ENCODE results near the gene RAB32. TPM values are rescaled to one million over a fixed set of nuclear protein-coding genes. Genes with fewer than 3 reads are reported as not detected.

Gene RAB32
- total and polyA plus RNA-seq, 3 experiments from 2014 or later: 0.51 to 0.53 TPM; not detected in 1

DNA sequence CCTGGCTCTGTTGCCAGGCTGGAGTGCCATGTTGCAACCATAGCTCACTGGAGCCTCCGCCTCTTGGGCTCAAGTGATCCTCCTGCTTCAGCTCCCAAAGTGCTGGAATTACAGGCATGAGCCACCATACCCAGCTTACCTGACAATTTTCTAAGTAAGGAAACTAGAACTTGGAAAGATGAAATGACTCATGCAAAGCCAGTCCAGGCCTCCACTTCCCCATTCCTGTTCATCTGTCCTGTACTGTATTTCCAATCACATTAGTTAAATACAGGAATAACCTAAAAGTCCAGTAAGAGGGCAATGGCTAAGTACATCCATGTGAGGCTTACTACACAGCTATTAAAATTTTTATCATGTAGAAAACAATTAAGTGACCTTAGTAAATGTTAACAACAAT is 46.9 kb downstream of the RAB32 start:
- Histone ChIP-seq H3K9me3 (ENCODE audit: low read length) (no peaks in the 10 kb centered on the region), H3K4me1 (ENCODE audit: insufficient read depth, low read length) (no peaks in the 10 kb centered on the region), H3K27ac (ENCODE audit: low read depth, low read length) (no peak overlapping the region), H3K4me3 (ENCODE audit: low read length) (no peak overlapping the region), H3K36me3 (ENCODE audit: insufficient read depth, low read length) (no peaks in the 10 kb centered on the region), H3K27me3 (ENCODE audit: insufficient read depth, low read length, poor library complexity, severe bottlenecking) (no peaks in the 10 kb centered on the region)
- H3K36me3 Mint-ChIP-seq: no peaks in the 10 kb centered on the region
- CTCF ChIA-PET: no interaction called here
- DNase-seq: no peak
- no peaks in the 10 kb centered on the region for H3K27me3 Mint-ChIP-seq
- H3K4me1 Mint-ChIP-seq: no peaks in the 10 kb centered on the region
- H3K27ac Mint-ChIP-seq: no peak overlapping the region
- H3K9me3 Mint-ChIP-seq: no peaks in the 10 kb centered on the region
- POLR2A ChIA-PET: no interaction called here
- no peak overlapping the region for H3K4me3 Mint-ChIP-seq

DNA sequence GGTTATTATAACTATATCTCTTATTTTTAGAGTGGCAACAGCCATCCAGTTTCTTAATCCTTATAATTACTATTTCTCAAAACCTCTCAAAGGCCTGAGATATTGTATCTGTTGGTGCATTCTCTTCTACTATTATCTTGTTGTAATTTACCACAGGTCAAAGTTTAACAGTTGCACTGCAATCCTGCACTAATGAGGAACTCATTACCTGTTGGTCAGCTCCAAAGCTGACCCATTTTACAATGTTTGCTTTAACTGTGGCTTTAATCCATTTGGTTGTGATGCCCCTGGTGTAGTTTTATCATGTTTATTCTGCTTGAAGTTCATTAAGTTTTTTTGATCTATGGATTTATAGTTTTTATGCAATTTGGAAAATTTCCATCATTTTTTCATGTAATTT is 48.8 kb downstream of the RAB32 start:
- H3K36me3 ChIP-seq (ENCODE audit: insufficient read depth, low read length): no peaks in the 10 kb centered on the region
- H3K4me1 ChIP-seq (ENCODE audit: insufficient read depth, low read length): no peaks in the 10 kb centered on the region
- Mint-ChIP-seq H3K27ac (no peak overlapping the region), H3K4me1 (no peaks in the 10 kb centered on the region), H3K4me3 (no peak overlapping the region), H3K9me3 (no peaks in the 10 kb centered on the region), H3K36me3 (no peaks in the 10 kb centered on the region), H3K27me3 (no peaks in the 10 kb centered on the region)
- CTCF ChIA-PET: no interaction called here
- H3K4me3 ChIP-seq (ENCODE audit: low read length): no peak overlapping the region
- H3K27ac ChIP-seq (ENCODE audit: low read depth, low read length): no peak overlapping the region
- POLR2A ChIA-PET: no interaction called here
- DNase-seq: no peak
- H3K9me3 ChIP-seq (ENCODE audit: low read length): no peaks in the 10 kb centered on the region
- H3K27me3 ChIP-seq (ENCODE audit: insufficient read depth, low read length, poor library complexity, severe bottlenecking): no peaks in the 10 kb centered on the region

DNA sequence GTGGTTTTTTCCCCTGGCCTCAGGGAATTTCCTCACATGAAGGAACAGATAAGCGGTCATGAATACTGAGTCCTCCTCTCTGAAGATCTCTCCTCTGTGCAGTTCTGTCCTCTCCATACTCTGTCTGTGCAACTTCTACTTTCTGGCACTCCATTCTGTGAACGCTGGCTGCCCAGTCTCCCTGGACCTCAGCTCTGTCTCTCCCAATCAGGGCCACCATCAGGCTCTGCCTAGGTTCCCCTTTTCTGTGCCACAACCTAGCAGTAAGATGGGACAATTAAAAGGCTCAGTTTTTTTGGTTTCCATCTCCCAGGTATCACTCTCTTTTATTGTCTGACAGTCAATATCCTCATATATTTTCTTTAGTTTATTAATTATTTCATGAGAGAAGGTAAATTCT is 50.4 kb downstream of the RAB32 start:
- Histone ChIP-seq H3K36me3 (ENCODE audit: insufficient read depth, low read length) (no peaks in the 10 kb centered on the region), H3K27me3 (ENCODE audit: insufficient read depth, low read length, poor library complexity, severe bottlenecking) (no peaks in the 10 kb centered on the region), H3K27ac (ENCODE audit: low read depth, low read length) (no peak overlapping the region), H3K4me1 (ENCODE audit: insufficient read depth, low read length) (no peaks in the 10 kb centered on the region), H3K4me3 (ENCODE audit: low read length) (no peak overlapping the region), H3K9me3 (ENCODE audit: low read length) (no peaks in the 10 kb centered on the region)
- DNase-seq: no peak
- ChIA-PET CTCF (no interaction called here), POLR2A (no interaction called here)
- Mint-ChIP-seq H3K9me3 (no peaks in the 10 kb centered on the region), H3K4me1 (peaks cover 0 to 2% (median under 1%) of the 10 kb centered on the region in 3 donors), H3K27ac (no peak overlapping the region), H3K36me3 (no peaks in the 10 kb centered on the region), H3K4me3 (no peak overlapping the region), H3K27me3 (peaks cover 0 to 2% of the 10 kb centered on the region in 2 donors)

DNA sequence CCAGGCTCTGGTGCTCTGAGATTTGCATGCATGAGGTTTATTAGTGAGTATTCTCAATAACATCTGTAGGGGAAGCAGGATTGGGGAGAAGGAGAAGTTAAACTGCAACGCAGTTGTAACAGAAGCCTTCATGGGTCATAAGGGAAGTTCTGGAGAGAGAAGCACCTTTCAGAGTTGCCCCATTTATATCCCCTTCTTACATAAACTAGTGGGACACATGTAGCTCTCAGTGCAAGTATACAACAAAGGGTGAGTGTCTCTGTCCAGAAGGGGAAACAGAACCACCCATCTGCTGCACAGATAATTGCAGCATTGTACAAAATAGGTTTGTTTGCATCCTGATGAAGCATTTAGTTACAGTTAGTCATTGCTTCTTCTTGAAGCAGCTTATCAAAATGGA is 50.9 kb downstream of the RAB32 start:
- peaks cover under 1 to 7% of the 10 kb centered on the region in 2 donors for H3K27me3 Mint-ChIP-seq
- H3K27ac Mint-ChIP-seq: no peak overlapping the region
- no peak overlapping the region for H3K4me3 ChIP-seq (ENCODE audit: low read length)
- H3K27me3 ChIP-seq (ENCODE audit: insufficient read depth, low read length, poor library complexity, severe bottlenecking): no peaks in the 10 kb centered on the region
- CTCF ChIA-PET: no interaction called here
- no peaks in the 10 kb centered on the region for H3K9me3 ChIP-seq (ENCODE audit: low read length)
- H3K4me1 ChIP-seq (ENCODE audit: insufficient read depth, low read length): no peaks in the 10 kb centered on the region
- no peak overlapping the region for H3K27ac ChIP-seq (ENCODE audit: low read depth, low read length)
- no peak overlapping the region for H3K4me3 Mint-ChIP-seq
- no peaks in the 10 kb centered on the region for H3K36me3 Mint-ChIP-seq
- H3K36me3 ChIP-seq (ENCODE audit: insufficient read depth, low read length): no peaks in the 10 kb centered on the region
- no peak for DNase-seq
- peaks cover 0 to 5% (median 4%) of the 10 kb centered on the region in 3 donors for H3K4me1 Mint-ChIP-seq
- POLR2A ChIA-PET: no interaction called here
- no peaks in the 10 kb centered on the region for H3K9me3 Mint-ChIP-seq

DNA sequence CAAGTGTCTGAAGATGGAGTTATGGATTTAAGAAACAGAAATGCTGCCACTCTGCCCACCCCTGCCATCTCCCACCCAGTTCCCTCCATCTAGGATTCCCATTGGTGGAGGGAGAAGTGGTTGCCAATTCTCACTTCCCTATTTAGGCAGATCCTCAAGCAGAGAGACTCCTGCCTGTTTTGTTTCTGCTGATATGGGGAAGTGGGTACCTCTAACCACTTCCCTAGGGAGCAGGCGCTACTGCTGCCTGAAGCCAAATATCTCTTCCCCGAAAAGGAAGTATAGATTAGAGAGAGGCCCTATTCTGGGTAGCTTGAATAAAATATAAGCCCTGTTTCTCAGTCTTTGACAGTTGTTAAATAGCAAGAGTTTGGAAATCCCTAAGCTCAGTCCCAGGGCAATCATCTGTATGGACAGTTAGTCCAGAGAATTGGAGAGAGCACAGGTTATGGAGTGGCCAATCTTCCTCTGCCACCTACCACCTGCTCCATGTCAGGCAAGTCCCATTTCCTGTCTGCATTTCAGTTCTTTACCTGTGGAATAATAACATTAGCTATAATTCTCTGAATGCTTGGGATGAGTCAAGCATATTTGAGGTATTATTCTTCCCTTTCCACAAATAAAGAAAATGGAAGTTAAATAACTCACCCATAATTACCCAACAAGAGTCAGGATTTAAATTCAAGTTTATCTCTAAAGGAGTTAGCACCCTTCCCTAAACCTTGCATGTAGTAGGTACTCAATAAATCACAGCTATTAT is 52.5 kb downstream of the RAB32 start:
- Mint-ChIP-seq H3K4me3 (no peak overlapping the region), H3K27me3 (peaks cover 2 to 10% of the 10 kb centered on the region in 2 donors), H3K4me1 (peaks cover 0 to 5% (median 4%) of the 10 kb centered on the region in 3 donors), H3K27ac (no peak overlapping the region), H3K9me3 (no peaks in the 10 kb centered on the region), H3K36me3 (no peaks in the 10 kb centered on the region)
- POLR2A ChIA-PET: no interaction called here
- Histone ChIP-seq H3K27ac (ENCODE audit: low read depth, low read length) (no peak overlapping the region), H3K9me3 (ENCODE audit: low read length) (no peaks in the 10 kb centered on the region), H3K4me1 (ENCODE audit: insufficient read depth, low read length) (no peaks in the 10 kb centered on the region), H3K36me3 (ENCODE audit: insufficient read depth, low read length) (no peaks in the 10 kb centered on the region), H3K27me3 (ENCODE audit: insufficient read depth, low read length, poor library complexity, severe bottlenecking) (no peaks in the 10 kb centered on the region), H3K4me3 (ENCODE audit: low read length) (no peak overlapping the region)
- CTCF ChIA-PET: no interaction called here
- no peak for DNase-seq

DNA sequence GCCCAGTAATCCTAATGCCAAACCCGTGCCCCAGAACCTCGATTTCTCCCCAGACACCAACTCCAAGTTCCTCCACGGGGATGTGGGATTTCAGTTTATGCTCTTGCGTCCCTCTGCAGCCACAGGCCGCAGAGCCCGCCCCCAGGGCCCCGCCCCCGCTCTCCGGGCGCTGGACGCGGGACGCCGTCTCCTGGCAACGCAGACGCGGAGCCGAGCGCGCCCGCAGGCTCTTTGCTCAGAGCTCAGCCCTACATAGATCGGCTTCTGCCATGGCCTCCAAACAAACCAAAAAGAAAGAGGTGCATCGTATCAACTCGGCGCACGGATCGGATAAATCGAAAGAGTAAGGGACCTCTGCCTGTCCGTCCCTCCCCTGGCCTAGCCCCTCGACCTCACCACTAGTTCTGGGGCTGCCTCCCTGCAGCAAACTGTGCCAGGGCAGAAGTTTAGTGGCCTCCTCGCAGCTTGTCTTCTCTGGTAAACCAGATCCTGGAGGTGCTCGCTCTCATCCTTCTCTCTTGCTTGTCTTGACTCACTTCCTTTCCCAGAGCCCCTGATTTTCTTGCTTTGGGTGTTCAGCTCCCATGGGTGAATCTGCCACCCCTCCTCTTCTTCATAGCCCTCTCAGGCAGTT is 55.3 kb downstream of the RAB32 start, which contains the start of gene ADGB:
Gene ADGB (plus strand): TSS at position 201 of the 634 bp plus-strand sequence. CDS start 69 bp downstream, at position 270.
- Histone ChIP-seq H3K4me1 (ENCODE audit: insufficient read depth, low read length) (no peaks in the 10 kb centered on the region), H3K9me3 (ENCODE audit: low read length) (no peaks in the 10 kb centered on the region), H3K27me3 (ENCODE audit: insufficient read depth, low read length, poor library complexity, severe bottlenecking) (no peaks in the 10 kb centered on the region), H3K4me3 (ENCODE audit: low read length) (no peak within 1 kb of the TSS), H3K27ac (ENCODE audit: low read depth, low read length) (no peak within 1 kb of the TSS), H3K36me3 (ENCODE audit: insufficient read depth, low read length) (no peaks in the 10 kb centered on the region)
- no peak for DNase-seq
- Mint-ChIP-seq H3K4me3 (peak within 1 kb of the TSS in 1 of 7 donors; percentile 4), H3K36me3 (no peaks in the 10 kb centered on the region), H3K27me3 (peaks cover 2 to 10% of the 10 kb centered on the region in 2 donors), H3K4me1 (peaks cover 0 to 5% (median 4%) of the 10 kb centered on the region in 3 donors), H3K9me3 (no peaks in the 10 kb centered on the region), H3K27ac (no peak within 1 kb of the TSS)
- ChIA-PET CTCF (no interaction called here), POLR2A (no interaction called here)

DNA sequence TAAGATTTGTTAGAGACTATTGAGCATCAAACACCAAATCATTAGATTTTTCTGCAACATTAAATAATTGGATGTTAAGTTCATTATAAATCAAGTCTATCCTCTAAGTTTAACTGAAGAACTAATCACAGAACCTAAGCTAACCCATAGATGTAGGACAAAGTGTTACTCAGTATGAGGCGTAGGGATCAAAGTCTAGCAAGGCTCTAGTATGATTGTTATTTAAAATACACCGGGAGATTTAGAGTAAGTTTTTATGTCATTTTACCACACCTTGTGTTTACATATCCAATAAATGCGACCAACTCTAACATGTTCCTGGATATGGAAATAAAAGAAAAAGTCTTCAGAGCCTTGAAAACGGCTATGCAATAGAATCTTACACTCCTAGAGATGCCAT is 57.7 kb downstream of the RAB32 start:
- Histone ChIP-seq H3K4me3 (ENCODE audit: low read length) (no peak overlapping the region), H3K27ac (ENCODE audit: low read depth, low read length) (no peak overlapping the region), H3K27me3 (ENCODE audit: insufficient read depth, low read length, poor library complexity, severe bottlenecking) (no peaks in the 10 kb centered on the region), H3K4me1 (ENCODE audit: insufficient read depth, low read length) (no peaks in the 10 kb centered on the region), H3K9me3 (ENCODE audit: low read length) (no peaks in the 10 kb centered on the region), H3K36me3 (ENCODE audit: insufficient read depth, low read length) (no peaks in the 10 kb centered on the region)
- H3K4me1 Mint-ChIP-seq: peaks cover 0 to 5% (median 4%) of the 10 kb centered on the region in 3 donors
- DNase-seq: no peak
- H3K27me3 Mint-ChIP-seq: peaks cover 2 to 10% of the 10 kb centered on the region in 2 donors
- no peak overlapping the region for H3K27ac Mint-ChIP-seq
- no peak overlapping the region for H3K4me3 Mint-ChIP-seq
- H3K36me3 Mint-ChIP-seq: no peaks in the 10 kb centered on the region
- POLR2A ChIA-PET: no interaction called here
- CTCF ChIA-PET: no interaction called here
- no peaks in the 10 kb centered on the region for H3K9me3 Mint-ChIP-seq

DNA sequence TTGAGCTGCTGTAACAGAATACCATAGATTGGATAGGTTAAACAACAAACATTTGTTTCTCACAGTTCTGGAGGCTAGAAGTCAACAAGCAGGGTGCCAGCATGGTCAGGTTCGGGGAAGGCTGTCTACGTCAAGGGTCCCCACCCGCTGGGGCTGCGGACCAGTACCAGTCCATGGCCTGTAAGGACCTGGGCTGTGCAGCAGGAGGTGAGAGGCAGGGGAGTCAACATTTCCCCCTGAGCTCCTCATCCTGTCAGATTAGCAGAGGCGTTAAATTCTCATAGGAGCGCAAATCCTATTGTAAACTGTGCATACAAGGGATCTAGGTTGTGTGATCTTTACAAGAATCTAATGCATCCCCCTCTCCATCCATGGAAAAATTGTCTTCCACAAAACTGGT is 58.9 kb downstream of the RAB32 start:
- no peak overlapping the region for H3K27ac ChIP-seq (ENCODE audit: low read depth, low read length)
- H3K27me3 Mint-ChIP-seq: peaks cover 2 to 10% of the 10 kb centered on the region in 2 donors
- ChIA-PET CTCF (no interaction called here), POLR2A (no interaction called here)
- H3K4me3 ChIP-seq (ENCODE audit: low read length): no peak overlapping the region
- no peaks in the 10 kb centered on the region for H3K27me3 ChIP-seq (ENCODE audit: insufficient read depth, low read length, poor library complexity, severe bottlenecking)
- peaks cover 0 to 5% (median 4%) of the 10 kb centered on the region in 3 donors for H3K4me1 Mint-ChIP-seq
- DNase-seq: no peak
- no peaks in the 10 kb centered on the region for H3K9me3 Mint-ChIP-seq
- no peaks in the 10 kb centered on the region for H3K9me3 ChIP-seq (ENCODE audit: low read length)
- H3K4me1 ChIP-seq (ENCODE audit: insufficient read depth, low read length): no peaks in the 10 kb centered on the region
- no peak overlapping the region for H3K27ac Mint-ChIP-seq
- no peaks in the 10 kb centered on the region for H3K36me3 Mint-ChIP-seq
- H3K36me3 ChIP-seq (ENCODE audit: insufficient read depth, low read length): no peaks in the 10 kb centered on the region
- no peak overlapping the region for H3K4me3 Mint-ChIP-seq

Data from CD8-positive, alpha-beta memory T cell (primary cell).